Measurements from ENCODE around the gene CDH12.
"Not testable (repeated sequence)": the region's sequence is repeated elsewhere in the genome, so short reads cannot be mapped to it uniquely, and the experiment has no call there.

CDH12 gene

DNA sequence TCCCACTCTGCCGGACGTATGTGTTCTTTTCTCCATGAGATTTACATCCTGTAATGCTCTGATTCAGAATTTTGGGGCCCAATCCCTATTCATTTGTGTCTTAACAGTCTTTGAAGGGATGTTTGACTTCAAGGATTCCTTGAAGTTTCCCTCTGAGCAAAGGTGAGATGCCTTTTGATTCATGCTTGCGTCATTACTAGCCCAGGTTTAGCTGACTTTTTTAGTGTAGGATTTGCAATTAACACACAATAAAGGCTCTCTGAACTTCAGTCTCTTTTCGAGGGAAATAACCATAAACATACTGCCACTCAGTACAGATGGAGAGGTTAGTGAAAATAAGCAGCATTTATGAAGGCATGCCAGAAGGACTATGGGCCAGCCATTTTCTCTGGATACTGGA lies 842.3 kb downstream of the CDH12 start:
- DNase-seq (ENCODE audit: low spot score), result not testable (repeated sequence)

DNA sequence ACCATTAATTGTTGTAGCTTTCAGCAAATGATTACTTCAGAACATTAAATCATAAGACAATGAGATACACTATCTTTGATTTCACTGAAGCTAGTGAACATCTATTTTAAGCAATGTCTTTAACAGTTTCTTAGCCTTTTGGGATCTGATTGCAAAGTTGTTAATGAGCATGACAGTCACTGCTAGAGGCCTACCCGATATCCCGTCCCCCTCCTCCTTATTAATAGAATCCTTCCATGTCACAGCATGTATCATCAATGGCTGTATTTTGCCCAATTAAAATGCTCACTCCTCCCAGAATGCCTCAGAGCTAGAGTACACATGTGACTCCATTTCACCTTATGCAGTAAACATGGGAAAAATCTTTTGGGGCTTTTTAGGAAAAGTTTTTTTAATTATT lies 852.0 kb downstream of the CDH12 start:
- not testable (repeated sequence) for DNase-seq (ENCODE audit: low spot score)

DNA sequence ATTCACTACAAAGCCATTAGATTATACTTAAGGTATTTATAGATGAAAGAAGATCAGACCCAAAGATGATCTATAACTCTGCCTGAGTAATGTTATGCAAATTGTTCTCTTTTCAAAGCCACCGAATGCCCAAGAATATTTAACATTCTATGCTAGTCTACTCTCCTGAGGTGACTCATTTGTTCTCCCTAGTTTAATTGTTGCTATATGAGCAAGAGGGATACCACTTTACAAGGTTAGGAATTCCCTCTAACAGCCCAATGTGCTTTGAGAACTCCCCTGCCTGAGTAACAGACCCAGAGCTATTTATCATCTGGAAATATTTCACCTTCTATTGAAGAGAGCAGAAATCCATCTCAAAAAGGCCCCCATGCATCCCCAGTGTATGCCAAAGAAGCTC lies 867.3 kb downstream of the CDH12 start:
- not testable (repeated sequence) for DNase-seq (ENCODE audit: low spot score)

DNA sequence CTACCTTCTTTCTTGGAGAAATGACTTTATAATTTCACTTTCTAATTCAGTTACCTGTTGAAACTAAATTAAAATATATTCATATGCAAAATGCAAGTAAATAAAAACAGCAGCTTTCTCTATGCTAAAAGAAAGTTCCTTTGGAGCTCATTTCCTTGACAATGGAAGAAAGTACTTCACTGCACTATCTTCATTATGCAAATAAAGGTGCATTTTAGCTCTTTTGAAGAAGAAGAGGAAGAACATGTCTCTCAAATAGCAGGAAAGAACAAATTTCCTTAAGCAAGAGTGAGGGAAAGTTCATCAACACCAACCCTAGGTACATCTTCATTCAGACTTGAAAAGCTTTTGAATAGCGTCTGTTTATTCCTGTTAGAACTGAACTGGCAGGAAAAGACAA lies 901.6 kb downstream of the CDH12 start:
- DNase-seq (ENCODE audit: low spot score), result not testable (repeated sequence)

GRCh38 chr5:21931116-21931515 lies 922.0 kb downstream of the CDH12 start:
- no peak for DNase-seq (ENCODE audit: low spot score)

DNA sequence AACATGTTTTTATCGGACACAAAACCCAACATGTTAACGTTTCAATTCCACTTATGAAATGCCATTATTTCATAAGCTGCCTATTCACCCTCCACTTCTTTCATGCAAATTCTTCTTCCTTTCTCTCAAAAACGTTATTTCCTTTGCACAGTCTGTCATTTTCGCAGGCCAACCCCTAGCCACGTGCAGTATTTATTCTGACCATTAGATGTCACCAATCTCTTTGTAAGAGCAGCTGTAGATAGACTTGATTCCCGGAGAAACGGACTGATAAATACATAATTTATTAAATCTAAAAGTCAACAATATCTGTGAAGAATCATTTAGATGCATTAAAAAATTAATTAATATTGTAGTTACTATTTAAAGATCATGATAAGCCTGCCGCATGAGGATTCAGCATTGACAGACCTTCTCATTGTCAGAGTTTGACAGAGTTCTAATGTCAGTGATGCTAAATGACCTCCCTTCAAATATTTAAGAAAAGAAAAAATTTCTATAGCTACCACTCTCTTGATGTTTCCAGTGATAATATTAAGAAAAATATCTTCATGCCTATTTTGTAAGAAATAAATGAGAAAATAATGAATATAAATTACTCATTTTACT lies 933.6 kb downstream of the CDH12 start:
- DNase-seq (ENCODE audit: low spot score), result no peak

DNA sequence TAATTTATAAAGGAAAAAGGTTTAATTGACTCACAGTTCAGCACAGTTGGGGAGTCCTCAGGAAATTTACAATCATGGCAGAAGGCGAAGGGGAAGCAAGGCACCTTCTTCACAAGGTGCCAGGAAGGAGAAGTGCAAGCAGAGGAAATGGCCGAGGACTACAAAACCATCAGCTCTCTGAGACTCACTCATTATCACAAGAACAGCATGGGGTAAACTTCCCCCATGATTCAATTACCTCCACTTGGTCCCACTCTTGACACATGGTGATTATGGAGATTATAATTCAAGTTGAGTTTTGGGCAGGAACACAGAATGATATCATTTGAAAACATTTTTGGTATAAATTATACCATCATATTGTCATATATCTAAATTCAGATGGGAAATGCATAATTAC lies 934.7 kb downstream of the CDH12 start:
- no peak for DNase-seq (ENCODE audit: low spot score)

DNA sequence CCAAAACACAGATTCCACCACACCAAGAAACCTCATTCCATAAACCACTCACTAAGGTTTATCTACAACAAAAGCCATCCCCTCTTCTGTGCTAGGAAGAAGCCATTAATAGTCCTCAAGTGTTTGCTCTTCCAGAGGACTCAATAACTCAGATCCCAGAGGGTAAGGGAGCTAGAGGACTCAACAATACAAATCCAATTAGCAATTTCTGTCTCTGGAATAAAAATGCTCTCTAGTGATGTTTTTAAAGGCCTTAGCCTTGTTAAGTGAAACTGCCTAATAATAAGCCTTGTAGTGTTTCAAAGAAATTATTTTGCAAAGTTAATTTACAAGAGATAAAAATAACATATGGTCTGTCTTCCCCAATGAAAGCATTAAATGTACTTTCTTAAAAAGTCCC lies 942.4 kb downstream of the CDH12 start:
- DNase-seq (ENCODE audit: low spot score), result no peak

- DNase-seq (ENCODE audit: low spot score), result no peak
These were observed 957.3 kb downstream of the CDH12 start for GRCh38 chr5:21895766-21896350.

DNA sequence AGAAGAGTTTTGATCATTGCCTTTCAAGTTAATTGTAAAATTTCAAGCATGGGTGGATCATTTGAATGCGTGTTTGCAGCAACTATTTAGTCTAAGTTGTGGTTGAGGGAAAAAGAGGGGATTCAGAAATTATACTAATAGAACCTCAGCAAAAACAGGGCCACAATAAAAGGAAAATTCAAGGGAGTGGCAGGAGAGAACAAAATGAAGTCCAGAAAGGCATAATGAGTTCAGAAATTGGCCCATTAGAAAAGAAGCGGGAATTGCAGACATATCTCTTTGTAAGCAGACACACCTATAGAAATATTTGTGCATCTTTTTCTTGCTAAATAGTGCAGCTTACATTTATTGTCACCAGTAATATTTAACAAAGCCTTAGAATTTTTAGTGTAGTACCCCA lies 960.0 kb downstream of the CDH12 start:
- no peak for DNase-seq (ENCODE audit: low spot score)

GRCh38 chr5:21889581-21889980 lies 963.6 kb downstream of the CDH12 start:
- DNase-seq (ENCODE audit: low spot score), result no peak

GRCh38 chr5:21882074-21882745 lies 970.9 kb downstream of the CDH12 start:
- DNase-seq (ENCODE audit: low spot score), result no peak

DNA sequence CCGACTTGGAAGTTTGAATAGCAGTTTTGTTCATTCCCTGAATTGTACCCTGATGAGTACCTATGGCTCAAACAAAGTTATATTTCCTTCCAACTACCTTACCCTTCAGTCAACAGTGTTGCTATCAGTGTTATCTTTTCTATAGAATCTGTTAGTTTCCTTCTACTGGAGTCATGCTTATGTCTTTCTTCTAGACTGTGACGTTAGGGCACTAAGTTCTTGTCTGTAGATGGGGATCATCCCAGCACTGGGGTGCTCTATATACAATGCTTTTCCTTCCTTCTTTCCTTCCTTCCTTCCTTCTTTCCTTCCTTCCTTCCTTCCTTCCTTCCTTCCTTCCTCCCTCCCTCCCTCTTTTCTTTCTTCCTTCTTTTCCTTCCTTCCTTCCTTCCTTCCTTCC lies 973.0 kb downstream of the CDH12 start:
- no peak for DNase-seq (ENCODE audit: low spot score)

- DNase-seq (ENCODE audit: low spot score), result no peak
These were observed 990.2 kb downstream of the CDH12 start for GRCh38 chr5:21862986-21863385.

GRCh38 chr5:21858441-21858840 lies 994.7 kb downstream of the CDH12 start:
- no peak for DNase-seq (ENCODE audit: low spot score)

DNA sequence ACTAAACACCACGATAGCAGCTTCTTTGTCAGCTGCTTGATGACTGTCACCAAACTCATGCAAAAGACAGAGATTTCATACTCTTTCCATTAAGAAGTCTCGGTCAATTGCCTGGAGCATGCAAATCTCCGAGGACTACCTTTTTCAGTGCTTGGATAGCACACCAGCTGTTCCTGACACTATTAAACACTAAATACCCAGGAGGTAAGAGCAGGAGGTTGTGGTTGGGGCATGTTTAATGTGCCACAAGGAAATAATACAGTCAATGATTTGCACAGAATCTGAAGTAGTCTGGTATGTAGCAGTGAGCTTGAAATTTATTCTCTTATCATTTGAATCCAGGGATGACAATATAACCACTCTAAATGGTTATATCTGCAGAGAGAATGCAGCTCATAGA lies 996.2 kb downstream of the CDH12 start:
- DNase-seq (ENCODE audit: low spot score), result no peak

- DNase-seq (ENCODE audit: low spot score), result no peak
These were observed 1005.8 kb downstream of the CDH12 start for GRCh38 chr5:21847300-21847699.

DNA sequence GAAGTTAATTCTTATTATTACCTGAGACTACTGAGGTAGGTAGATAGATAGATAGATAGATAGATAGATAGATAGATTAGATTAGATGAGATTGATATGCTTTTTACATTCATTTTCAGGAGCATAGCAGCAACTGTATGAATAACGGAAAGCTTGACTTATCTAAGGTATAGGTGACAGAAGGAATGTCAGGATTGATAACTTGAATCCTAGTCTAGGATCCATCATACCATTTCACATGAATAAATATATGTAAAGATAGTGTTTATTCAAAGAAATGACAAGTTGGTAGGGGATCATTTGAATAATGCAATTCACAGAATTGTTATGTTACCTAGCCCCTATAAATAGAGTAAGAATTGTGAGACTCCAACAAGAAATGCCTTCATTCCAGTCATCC lies 1008.2 kb downstream of the CDH12 start:
- no peak for DNase-seq (ENCODE audit: low spot score)

DNA sequence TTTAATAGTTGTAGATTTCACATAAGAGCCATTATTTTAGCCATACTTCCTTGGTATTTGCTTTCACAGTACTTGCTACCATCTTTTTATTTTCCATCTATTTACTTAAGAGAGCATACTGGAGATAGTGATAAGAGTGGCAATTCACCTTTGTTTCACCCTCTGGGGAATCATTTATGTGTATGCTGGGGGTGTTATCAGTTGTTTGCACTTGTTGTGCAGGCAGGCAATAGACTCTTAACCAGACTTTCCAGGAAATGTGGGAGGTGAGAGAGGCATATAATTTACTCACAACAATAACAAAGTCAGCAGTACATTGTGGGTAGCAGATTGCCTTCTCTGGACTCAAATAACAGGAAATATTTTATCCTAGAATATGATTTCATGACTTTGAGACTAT lies 1018.3 kb downstream of the CDH12 start:
- DNase-seq (ENCODE audit: low spot score), result no peak

GRCh38 chr5:21831145-21831787 lies 1021.9 kb downstream of the CDH12 start:
- DNase-seq (ENCODE audit: low spot score), result no peak

- no peak for DNase-seq (ENCODE audit: low spot score)
These were observed 1026.3 kb downstream of the CDH12 start for GRCh38 chr5:21826884-21827283.

GRCh38 chr5:21823588-21823987 lies 1029.6 kb downstream of the CDH12 start:
- DNase-seq (ENCODE audit: low spot score), result no peak

GRCh38 chr5:21823076-21823574 lies 1030.0 kb downstream of the CDH12 start:
- no peak for DNase-seq (ENCODE audit: low spot score)

Measured in CD4-positive, alpha-beta T cell treated with Interleukin-6 at 100 ng/mL for 8 hours (primary cell).